GM18526 (cell line): ENCODE results near the gene PAFAH2.

ENCODE experiments used
- POLR2A ChIP-seq: IDR thresholded peaks from 3 replicates; pipeline ENCODE4 v1.6.1; 2011; ENCODE audit not compliant: insufficient read length; ENCODE audit errors: extremely low read depth

Gene PAFAH2

GRCh38 chr1:26035959-26036755 lies 38.3 kb upstream of the PAFAH2 start:
- TF ChIP-seq POLR2A, result no peak

- no peak for TF ChIP-seq POLR2A
Observed at GRCh38 chr1:26035203-26035958, 37.5 kb upstream of the PAFAH2 start.

- TF ChIP-seq POLR2A, result no peak
Observed at GRCh38 chr1:26034504-26035202, 36.8 kb upstream of the PAFAH2 start.

GRCh38 chr1:26032656-26033357 lies 34.9 kb upstream of the PAFAH2 start:
- no peak for TF ChIP-seq POLR2A

- TF ChIP-seq POLR2A, result no peak
Observed at GRCh38 chr1:26031611-26032220, 33.9 kb upstream of the PAFAH2 start.

GRCh38 chr1:26031196-26031595 lies 33.3 kb upstream of the PAFAH2 start:
- no peak for TF ChIP-seq POLR2A

- TF ChIP-seq POLR2A, result no peak
Observed at GRCh38 chr1:26029864-26030481, 32.1 kb upstream of the PAFAH2 start.

GRCh38 chr1:26029054-26029863 lies 31.4 kb upstream of the PAFAH2 start:
- TF ChIP-seq POLR2A, result no peak

- no peak for TF ChIP-seq POLR2A
Observed at GRCh38 chr1:26028490-26028980, 30.7 kb upstream of the PAFAH2 start.

GRCh38 chr1:26027716-26028489 lies 30.0 kb upstream of the PAFAH2 start:
- TF ChIP-seq POLR2A, result no peak

GRCh38 chr1:26025517-26025916 lies 27.7 kb upstream of the PAFAH2 start:
- no peak for TF ChIP-seq POLR2A

- TF ChIP-seq POLR2A, result no peak
Observed at GRCh38 chr1:26025060-26025459, 27.2 kb upstream of the PAFAH2 start.

GRCh38 chr1:26023826-26024225 lies 26.0 kb upstream of the PAFAH2 start:
- no peak for TF ChIP-seq POLR2A
